Activated CD4-positive, alpha-beta T cell treated with anti-CD3 and anti-CD28 coated beads, Interleukin-2, amount 50 U/mL, for 4 hours (primary cell): ENCODE measurements around the gene ZNF746.

Experiments
- DNase-seq, 2 experiments: peaks; one replicate each; pipeline ENCODE4 v3.0.0-alpha.2; 2020

ZNF746 gene

DNA sequence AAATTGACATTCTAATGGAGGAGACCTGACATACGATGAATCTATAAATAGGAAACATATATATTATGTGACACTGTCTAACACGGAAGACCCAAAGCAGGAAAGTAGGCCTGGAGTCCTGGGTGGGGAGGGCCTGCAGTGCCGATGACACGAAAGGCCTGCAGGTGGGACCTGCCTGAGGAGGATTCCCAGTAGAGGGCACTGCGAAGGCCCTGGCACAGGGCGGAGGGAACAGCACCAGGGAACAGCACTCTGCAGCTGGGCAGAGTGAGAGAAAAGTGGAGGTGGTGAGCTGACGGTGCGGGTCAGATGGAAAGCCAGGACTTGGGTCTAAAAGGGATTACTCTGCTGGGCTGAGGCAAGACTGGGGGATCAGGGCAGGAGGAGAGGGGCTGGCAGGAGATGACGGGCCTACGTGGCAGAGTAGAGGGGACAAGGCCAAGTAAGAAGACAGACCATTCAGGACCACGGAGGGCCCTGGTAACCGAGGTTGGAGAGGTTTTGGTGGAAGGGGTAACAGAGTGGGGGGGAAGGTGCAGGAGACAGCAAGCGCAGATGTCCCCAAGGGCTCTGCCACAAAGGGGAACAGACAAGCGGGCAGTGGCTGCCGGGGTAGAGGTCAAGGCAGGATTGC is 8.1 kb downstream of the ZNF746 start:
- no peak for DNase-seq

DNA sequence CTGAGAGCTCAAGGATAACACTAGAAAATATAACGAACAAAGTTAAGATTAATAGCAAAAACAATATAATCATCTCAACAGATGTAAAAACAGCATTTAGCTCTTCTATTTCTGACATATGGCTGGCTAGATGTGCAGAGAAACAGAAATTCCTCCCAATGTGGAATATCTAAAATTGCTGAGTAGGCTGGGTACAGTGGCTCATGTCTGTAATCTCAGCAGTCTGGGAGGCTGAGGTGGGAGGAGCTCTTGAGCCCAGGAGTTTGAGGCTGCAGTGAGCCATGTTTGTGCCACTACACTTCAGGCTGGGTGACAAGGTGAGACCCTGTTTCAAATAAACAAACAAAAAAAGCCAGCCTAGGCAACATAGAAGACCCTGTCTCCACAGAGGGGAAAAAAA is 18.0 kb downstream of the ZNF746 start:
- no peak for DNase-seq

DNA sequence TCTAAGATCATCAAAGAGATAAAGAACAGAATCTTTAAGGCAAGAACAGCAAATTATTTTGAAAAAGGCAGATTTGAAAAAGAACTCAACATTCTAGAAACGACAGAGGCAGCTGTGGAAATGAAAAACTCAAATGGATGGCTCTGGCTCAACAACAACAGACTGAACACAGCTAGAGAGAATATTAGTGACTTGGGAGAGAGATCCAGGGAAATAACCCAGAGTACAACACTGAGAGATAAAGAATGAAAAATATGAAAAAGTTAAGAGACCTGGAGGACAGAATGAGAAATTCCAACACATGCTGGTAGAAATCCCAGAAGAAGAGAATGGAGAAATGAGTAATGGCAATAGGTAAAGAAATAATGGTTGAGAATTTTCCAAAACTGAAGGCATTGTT is 18.9 kb downstream of the ZNF746 start:
- DNase-seq: no peak

DNA sequence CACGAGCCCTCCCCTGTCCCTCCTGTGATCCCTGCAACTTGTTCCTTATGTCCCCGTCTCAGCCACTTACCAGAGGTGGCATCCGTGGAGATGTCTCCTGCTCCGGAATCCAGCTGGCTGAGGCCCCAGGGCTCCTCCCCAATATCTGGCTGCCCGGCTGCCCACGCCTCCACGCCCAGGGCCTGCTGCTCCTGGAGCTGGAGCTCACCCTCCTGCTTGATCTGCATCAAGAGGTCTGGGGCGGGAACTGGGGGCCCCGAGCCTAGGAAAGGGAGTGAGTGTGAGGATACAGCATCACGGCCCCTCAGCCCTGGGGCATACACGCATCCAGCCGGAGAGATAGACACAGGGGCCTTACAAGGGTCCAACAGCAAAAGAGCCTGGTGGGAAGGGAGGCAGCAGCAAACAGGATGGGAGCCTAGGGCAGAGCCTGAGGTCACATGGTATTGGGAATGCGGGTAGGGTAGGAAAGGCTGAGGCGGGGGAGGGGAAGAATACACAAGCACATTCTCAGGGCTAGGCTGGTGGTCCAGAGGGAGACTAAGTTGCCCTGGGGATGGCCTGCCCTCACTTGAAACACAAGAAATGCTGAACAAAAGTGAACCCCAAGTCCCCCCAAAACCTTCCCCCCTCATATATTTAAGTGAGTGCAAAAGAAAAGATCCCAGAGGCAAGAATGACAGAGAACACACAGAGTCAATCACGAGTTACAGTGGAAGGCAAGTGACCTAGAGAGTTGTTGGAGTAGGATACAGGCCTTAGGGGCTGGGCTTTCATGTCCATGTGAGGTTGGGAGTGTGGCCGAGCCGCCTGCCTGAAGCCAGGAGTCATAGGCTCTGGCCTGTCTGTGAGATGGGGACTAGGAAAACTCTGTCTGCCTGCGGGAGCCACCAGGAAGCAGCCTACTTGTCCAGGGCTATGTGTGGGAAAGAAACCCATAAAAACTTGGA is 19.8 kb downstream of the ZNF746 start:
- no peak for DNase-seq

DNA sequence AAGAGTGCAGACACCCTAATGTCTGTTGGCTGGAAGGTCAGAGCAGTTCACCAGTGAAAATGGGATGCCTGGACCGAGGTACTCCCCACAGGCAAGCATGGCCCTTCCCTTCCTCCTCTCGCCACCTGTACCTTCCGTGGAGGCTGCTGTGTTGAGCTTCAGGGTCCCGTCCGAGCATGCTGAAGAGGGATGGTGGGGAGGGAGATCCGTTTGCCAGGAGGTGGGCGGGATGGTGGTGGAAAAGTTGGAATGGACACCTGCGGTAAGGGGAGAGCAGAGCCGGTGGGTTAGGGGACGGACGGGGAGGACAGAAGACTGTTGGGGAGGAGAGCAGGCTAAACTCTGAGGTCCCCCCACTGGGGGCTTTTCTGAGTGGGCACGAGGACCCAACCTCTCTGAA is 20.8 kb downstream of the ZNF746 start:
- no peak for DNase-seq

- no peak for DNase-seq
Measured at GRCh38 chr7:149475121-149476045, 22.2 kb downstream of the ZNF746 start.

DNA sequence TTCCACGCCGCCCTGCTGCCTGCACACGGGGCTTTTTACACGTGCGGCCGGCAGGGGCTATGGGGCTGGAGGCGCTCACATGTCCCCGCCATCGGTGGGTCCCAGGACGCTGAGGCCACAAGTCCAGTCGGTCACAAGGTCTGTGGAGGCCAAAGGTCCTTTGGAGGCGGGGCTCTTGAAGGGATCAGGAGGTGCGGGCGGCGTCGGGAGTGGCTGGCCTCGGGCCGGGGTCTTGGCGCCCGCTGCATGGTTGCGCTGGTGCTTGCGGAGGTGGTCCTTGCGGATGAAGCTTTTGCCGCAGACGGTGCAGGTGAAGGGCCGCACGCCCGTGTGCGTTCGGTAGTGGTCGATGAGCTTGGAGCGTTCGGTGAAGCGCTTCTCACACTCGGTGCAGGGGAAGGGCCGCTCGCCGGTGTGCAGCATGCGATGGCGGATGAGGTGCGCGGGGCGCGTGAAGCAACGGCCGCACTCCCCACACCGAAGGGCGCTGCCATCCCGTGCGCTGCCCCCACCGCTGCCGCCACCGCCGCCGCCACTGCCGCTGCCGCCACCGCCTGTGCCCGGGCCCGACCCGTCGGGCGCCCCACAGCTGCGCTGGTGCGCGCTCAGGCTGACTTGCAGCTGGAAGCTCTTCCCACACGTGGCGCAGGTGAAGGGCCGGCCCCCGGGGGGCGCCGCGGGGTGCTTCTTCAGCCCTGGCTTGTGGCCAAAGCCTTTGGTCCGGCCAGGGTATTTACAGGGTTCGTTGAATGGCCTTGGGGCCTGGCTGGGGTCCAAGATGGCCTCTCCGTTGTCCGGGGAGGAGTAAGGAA is 23.1 kb downstream of the ZNF746 start:
- no peak for DNase-seq

- DNase-seq: no peak
Measured at GRCh38 chr7:149473251-149473650, 24.4 kb downstream of the ZNF746 start.

DNA sequence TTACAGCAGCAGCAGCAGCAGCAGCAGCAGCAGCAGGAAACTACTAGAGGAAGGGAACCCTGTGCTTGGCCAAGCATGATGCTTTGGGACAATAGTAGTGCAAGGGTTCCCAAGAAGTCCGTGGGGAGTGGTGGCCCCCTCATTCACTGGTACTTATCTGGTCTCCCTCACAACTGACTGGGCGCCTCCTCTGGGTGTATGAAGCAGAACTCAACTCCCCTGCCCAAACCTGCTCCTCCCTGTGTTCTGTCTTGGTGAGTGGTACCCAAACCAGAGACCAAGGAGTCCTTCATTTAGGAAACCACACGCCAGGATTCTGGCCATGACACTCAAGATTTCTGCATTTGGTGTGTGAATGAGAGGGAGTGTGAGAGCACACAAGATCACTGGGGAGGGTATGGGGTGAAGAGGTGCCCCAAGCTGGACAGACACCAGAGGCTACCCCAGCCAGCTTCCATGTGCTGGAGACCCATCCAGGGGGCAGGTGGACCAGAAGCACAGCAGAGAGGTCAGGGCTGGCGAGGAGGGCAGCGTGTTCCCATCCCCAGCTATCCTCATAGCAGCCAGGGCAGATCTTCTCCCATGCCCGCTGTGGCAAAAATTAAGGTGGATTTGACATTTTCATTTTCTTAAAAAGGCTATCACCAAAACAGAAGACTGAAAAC is 26.2 kb downstream of the ZNF746 start:
- no peak for DNase-seq

- DNase-seq: no peak
Measured at GRCh38 chr7:149469806-149470205, 27.8 kb downstream of the ZNF746 start.

DNA sequence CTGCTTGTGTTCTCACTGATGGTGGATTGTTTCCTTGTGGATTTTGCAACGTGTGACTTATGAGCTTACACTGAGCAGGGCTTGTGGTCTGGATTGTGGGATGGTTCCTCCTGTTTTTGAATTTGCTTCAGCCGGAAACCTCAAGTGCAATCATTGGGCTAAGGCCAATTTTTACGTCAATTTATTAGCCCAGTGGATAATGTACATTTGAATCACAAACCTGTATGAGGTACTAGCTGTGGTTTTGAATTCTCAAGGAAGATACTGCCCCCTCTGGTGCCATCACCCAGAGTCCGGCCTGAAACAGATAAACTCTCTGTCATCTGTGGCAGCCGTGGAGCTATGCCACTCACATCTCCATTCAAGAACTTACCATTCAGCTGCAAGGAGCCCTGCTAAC is 29.4 kb downstream of the ZNF746 start:
- DNase-seq: no peak

DNA sequence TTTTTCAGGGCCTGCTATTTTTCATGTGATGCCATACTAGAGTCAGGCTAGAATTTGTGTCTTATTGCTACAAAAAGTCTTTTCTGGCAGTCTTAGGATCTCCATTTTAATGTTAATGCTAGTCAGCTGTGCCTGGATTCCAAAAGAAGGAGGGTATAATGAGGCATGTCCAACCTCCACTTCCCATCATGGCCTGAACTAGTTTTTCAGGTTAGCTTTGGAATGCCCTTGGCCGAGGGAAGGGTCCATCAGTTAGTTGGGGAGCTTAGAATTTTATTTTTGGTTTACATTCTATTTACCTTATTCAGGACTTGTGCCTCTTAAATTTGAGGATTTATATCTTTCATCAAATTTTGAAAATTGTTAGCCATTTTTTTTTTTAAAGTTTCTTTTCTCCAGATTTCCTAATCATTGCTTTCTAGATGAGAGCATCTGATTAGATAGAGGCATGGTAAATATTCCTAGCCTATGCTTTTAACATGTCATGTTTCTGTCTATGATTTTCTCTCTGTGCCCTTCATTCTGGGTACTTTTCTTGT is 30.2 kb downstream of the ZNF746 start:
- DNase-seq: no peak

- DNase-seq: no peak
Measured at GRCh38 chr7:149466364-149466763, 31.2 kb downstream of the ZNF746 start.

DNA sequence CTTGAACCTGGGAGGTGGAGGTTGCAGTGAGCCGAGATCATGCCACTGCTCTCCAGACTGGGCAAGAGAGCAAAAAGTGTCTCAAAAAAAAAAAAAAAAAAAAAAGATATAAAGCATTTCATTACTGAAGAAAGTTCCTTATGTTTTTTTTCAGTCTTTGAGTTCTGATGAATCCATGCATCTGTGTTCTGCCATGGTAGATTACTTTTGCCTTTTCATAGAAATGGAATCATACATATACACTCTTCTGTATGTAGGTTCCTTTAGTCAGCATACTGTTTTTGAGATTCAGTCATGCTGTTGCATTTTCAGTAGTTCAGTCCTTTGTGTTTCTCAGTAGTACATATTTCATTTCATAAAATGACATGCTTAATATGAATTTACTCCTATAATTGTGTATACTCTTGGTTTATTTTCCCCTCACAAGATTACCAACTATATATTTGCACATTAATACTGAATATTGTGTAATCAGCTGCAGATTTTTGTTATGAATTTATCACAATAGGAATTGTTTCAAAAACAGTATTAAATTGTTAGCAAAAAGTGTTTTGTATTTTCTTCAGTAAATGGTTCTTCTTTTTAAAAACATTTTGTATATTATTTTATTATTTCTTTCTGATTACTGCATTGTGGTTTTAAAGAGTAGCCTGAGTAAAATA is 34.0 kb downstream of the ZNF746 start:
- no peak for DNase-seq

DNA sequence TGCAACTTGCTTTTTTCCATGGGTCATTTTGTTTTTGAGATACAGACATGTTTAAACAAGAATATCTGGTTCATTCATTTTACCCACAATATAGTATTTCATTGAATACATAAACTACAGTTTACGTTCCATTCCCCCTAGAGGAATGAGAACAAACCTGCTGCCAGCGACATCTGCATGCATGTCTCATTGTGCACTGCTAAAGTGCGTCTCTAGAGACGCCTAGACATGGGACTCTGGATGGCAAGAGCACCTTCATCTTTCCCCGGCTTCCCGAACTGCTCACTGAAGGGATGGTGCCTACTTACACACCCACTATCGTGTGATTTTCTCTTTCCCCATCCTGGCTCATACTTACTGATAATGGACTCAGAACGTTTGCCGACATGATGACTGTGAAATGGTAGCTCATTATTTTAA is 35.5 kb downstream of the ZNF746 start:
- DNase-seq: no peak

DNA sequence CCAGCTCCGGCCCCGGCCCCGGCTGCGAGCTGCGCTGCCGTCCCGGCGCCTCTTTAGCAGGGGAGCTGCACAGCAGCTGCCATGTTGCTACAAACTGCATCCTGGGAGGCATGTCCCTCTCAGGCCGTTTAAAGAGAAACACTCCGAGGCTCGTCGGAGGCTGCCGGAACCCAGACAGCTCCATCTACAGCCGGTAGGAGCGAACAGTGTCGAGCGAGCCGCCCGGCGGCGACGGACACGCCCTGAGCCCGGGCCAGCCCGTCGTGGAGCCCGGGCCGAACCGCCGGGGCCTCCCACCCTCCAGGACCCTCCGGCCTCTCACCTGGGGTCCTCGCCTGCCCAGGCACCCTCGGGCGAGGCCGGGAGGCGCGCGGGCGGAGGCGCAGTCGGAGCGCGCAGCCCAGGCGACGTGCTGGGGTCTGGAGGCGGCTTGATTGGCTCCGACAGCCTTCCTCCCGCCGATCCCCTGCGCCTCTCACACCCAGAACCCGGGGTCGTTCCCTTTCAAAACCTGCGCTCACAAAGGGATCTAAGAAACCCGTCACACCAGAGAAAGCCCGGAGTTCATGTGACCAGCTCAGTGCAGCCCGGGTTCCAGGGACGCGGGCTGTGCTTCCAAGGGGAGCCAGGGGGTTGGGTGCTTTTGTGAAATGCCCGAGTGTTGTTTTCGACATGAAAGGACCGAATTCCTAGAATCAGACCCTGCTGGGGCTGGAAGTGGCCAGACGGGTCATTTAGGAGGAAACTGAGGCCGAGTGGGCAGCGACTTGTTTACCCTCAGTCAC is 36.9 kb downstream of the ZNF746 start, which contains the start of gene ZNF777:
ZNF777 (minus strand) TSS at position 570 of the 785 bp plus-strand sequence. CDS start 5,040 bp downstream, outside the sequence.
- DNase-seq: peak; percentile 75 to 80

DNA sequence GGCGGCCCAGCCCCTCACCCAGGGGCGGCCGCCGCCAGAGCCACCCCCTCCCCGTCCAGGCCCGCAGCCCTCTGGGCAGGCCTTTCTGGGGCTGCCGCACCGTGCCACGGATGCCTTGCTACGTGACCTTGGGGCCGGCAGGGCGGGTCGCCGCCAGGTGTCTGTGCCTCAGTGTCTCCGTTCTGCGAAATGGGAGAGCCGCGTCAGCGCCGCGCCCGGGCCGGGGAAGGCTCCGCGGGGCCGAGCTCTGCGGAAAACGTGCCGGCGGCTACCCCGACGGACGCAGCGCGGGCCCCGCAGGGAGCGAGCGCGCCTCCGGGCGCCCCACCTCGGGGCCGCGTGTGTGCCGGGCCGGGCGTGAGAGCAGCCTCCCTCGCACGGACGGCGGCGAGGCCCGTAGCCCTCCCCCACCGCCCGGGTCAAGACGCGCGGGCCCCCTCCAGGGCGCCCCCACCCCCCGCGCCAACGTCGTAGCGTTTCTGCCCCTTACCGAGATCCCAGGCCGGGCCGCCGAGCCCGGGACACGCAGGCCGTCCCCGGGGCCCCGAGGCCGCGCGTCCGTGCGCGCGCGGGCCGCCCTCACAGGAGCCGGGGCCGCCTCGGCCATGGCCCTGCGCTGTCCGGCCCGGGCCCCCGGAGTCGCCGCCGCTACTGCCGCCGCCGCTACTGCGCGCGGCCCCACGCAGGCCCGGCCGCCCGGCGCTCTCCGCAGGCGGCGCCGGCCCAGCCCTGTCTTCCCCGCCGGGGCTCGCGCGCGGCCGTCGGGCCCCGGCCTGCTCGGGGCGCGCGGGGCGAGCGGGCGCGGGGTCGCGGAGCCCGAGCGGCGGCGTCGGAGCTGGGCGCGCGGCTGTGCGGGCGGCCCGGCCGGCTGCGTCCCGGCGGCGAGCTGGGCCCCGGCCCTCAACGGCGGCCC is 37.8 kb downstream of the ZNF746 start:
- DNase-seq: no peak

GRCh38 chr7:149459201-149459539 is 38.4 kb downstream of the ZNF746 start:
- no peak for DNase-seq

- DNase-seq: no peak
Measured at GRCh38 chr7:149458235-149458634, 39.4 kb downstream of the ZNF746 start.
